CD4-positive, alpha-beta T cell treated with Interleukin-17A for 1 hour (primary cell): ENCODE results near the gene THSD4.
"Not testable (repeated sequence)": the region's sequence is repeated elsewhere in the genome, so short reads cannot be mapped to it uniquely, and the experiment has no call there.

Source experiments
- DNase-seq: peaks from one replicate; pipeline ENCODE4 v3.0.0-alpha.2; 2020

The THSD4 gene

GRCh38 chr15:71124937-71125790 is 9.9 kb downstream of the THSD4 start:
- DNase-seq, result no peak

GRCh38 chr15:71125831-71126450 is 10.7 kb downstream of the THSD4 start:
- no peak for DNase-seq

GRCh38 chr15:71127083-71127482 is 11.8 kb downstream of the THSD4 start:
- DNase-seq, result no peak

- DNase-seq, result not testable (repeated sequence)
Measured at GRCh38 chr15:71128159-71128558, 12.9 kb downstream of the THSD4 start.

GRCh38 chr15:71128939-71129562 is 13.8 kb downstream of the THSD4 start:
- no peak for DNase-seq

GRCh38 chr15:71129669-71130068 is 14.4 kb downstream of the THSD4 start:
- no peak for DNase-seq

- DNase-seq, result no peak
Measured at GRCh38 chr15:71131601-71132362, 16.5 kb downstream of the THSD4 start.

GRCh38 chr15:71133747-71134472 is 18.6 kb downstream of the THSD4 start:
- no peak for DNase-seq

- no peak for DNase-seq
Measured at GRCh38 chr15:71136159-71136783, 21.0 kb downstream of the THSD4 start.

GRCh38 chr15:71136793-71137518 is 21.7 kb downstream of the THSD4 start:
- no peak for DNase-seq

- DNase-seq, result no peak
Measured at GRCh38 chr15:71138473-71138872, 23.2 kb downstream of the THSD4 start.

- DNase-seq, result no peak
Measured at GRCh38 chr15:71139241-71139640, 24.0 kb downstream of the THSD4 start.

- DNase-seq, result no peak
Measured at GRCh38 chr15:71141572-71141971, 26.3 kb downstream of the THSD4 start.

GRCh38 chr15:71142780-71143179 is 27.5 kb downstream of the THSD4 start:
- no peak for DNase-seq

GRCh38 chr15:71143373-71144310 is 28.4 kb downstream of the THSD4 start:
- DNase-seq, result no peak

- no peak for DNase-seq
Measured at GRCh38 chr15:71145648-71146047, 30.4 kb downstream of the THSD4 start.

GRCh38 chr15:71146580-71146982 is 31.3 kb downstream of the THSD4 start:
- no peak for DNase-seq

GRCh38 chr15:71148048-71148447 is 32.8 kb downstream of the THSD4 start:
- DNase-seq, result no peak

GRCh38 chr15:71149646-71150557 is 34.6 kb downstream of the THSD4 start:
- DNase-seq, result no peak
